ENCODE data around the gene PAPPA2.

DNA sequence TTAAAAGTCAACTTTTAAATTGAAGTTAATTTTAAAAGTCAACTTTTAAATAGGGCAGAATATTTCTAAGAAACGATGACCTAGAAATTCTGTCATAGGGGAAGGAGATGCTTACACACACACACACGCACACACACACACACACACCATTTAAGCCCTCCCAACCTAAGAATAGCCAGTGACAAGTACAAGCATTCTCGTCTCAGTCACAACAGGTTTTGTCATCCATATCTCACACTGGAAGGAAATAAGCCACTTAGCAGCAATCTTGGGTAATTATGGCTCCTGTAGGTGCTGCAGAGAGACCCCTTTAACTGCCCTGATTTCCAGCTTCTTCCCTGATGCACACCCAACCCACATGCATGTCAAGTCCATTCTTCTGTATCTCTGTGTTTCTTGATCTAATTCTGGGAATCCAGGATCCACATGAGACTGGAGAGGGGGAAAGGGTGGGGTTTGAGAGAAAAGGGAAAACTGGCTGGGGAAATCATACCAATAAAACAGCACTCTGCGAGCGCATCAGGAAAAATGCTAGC is 338.1 kb downstream of the PAPPA2 start:
- no peak for TF ChIP-seq YY2 (tag by site-specific recombination; IDR thresholded peaks at IDR 0.05)
- TF ChIP-seq, protein P1, sequence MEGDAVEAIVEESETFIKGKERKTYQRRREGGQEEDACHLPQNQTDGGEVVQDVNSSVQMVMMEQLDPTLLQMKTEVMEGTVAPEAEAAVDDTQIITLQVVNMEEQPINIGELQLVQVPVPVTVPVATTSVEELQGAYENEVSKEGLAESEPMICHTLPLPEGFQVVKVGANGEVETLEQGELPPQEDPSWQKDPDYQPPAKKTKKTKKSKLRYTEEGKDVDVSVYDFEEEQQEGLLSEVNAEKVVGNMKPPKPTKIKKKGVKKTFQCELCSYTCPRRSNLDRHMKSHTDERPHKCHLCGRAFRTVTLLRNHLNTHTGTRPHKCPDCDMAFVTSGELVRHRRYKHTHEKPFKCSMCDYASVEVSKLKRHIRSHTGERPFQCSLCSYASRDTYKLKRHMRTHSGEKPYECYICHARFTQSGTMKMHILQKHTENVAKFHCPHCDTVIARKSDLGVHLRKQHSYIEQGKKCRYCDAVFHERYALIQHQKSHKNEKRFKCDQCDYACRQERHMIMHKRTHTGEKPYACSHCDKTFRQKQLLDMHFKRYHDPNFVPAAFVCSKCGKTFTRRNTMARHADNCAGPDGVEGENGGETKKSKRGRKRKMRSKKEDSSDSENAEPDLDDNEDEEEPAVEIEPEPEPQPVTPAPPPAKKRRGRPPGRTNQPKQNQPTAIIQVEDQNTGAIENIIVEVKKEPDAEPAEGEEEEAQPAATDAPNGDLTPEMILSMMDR (tag by site-specific recombination; IDR thresholded peaks at IDR 0.05) = no peak
- no peak for TF ChIP-seq ZNF302 (tag by site-specific recombination; IDR thresholded peaks at IDR 0.05; ENCODE audit: low read depth)
